GM19023 (cell line): ENCODE results near the gene OTUD5.
A peak's percentile ranks its signal among the peaks of the same experiment; 100 is the strongest.

Experiments
- ATAC-seq: cut with Tn5 transposase; IDR thresholded peaks from one replicate; pipeline ENCODE4 v1.9.1; 2021; ENCODE audit warnings: mild to moderate bottlenecking, moderate library complexity; ENCODE audit not compliant: unreplicated experiment

The OTUD5 gene

GRCh38 chrX:48911412-48912182, 45.8 kb downstream of the OTUD5 start, which contains the start of gene SLC35A2:
TSS of gene SLC35A2 (minus strand) at chrX:48911646. CDS start at chrX:48911636, 10 bp downstream.
- peak; percentile 65 for ATAC-seq

DNA sequence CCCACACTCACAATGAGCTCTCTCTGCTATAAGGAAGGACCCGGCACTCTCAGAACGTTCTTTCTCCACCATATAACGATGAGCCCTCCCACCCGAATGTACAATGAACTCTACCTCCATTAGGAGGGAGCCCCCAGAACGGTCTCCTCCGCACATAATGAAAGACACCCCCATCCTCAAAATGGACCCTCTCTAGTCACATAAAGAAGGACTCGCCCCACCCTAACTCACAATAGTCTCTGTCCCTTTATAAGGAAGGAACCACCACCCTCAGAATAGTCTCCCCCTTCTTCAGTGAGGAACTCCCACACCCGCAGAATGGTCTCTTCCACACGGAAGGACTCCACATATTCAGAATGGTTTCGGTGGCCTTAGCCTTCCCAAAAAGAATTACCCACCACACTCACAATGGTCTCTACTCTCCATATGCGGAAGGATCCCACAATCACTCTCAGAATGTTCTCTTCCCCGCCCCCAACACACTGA, 46.4 kb downstream of the OTUD5 start:
- ATAC-seq = peak; percentile 2

GRCh38 chrX:48909703-48910294, 47.6 kb downstream of the OTUD5 start:
- no peak for ATAC-seq

DNA sequence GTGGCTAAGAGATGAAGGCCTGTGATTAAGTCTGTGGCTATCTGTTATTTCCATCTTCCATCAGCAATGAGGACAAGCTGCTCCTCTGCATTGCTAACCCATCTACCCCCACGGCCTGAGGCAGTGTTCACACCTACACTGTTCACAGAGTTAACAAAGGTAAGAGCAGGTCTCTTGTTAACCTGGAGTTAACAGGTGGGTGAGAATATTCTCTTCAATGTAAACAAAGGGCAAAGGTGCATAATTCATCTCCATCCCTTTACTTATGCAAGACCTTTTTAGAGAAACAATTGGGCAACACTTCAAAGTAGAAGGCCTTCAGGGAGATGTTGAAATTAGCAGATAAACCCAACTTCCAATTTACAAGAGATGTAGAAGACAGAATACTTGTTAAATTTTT, 48.8 kb downstream of the OTUD5 start:
- ATAC-seq = no peak

DNA sequence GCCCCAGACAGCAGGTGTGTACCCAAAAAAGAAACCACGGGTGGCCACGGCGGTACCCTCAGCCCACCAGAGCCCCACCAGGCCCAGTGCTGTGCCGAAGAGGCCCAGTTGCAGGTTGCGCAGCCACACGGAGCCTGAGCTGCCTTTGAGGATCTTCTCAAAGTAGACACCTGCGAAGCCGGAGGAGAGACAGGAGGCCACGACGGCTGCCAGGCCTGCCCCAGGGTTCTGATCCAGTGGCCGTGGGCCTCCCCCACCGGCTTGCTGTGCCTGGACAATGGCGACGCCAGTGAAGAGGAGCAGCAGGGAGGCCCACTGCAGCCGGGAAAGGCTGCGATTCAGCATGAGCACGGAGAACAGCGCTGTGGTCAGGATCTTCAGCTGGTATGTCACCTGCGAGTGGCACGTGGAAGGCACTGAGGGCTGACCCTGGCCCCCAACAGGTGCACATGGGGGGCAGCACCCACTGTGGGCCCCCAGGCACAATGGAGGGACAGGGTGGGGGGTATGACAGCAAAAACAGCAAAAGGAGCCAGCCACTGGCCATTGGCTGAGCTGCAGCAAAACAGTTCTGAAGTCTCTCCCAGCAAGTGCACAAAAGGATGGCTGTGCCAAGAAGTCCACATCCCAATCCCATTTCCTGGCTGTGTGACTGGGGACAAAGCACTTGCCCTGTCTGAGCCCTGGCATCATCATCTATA, 52.2 kb downstream of the OTUD5 start:
- ATAC-seq = no peak

DNA sequence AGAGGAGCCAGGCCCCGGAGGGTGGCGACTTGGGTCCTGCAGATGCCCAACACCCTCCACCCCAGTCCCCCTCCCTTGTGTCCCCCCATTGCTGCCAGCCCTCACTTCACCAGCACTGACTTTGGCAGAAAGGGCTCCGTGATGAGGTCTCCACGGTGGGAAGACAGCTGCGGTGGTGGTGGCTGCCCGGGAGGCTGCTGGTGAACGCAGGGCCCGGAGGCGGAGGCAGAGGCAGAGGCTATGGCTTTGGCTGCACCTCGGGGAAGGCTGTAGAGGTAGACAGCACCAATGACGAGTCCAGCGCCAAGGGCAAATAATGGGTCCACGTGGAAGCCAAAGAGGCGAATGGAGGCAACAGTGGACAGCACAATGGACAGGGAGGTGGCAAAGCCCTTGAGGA, 52.8 kb downstream of the OTUD5 start:
- no peak for ATAC-seq

GRCh38 chrX:48904180-48904579, 53.2 kb downstream of the OTUD5 start:
- no peak for ATAC-seq

DNA sequence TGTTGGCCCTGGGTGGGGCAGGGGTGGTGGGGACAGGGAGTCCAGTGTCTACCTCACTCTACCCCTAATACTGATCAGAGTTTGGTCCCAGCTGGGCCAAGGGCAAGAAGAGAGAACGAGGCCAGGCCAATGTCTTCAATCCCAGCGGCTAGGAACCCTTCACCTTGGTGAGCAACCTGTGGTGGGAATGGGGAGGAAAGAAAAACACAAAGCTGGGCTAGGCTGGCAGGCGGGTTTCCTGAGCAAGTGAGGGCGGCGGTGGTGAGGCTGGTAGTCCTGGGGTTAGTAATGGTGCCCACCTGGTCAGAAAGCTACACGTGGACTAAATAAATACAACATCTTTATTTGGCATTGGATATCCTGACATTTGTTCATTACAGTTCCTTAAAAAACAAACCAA, 54.1 kb downstream of the OTUD5 start:
- no peak for ATAC-seq

GRCh38 chrX:48902776-48903175, 54.6 kb downstream of the OTUD5 start:
- no peak for ATAC-seq

- ATAC-seq = no peak
Measured at GRCh38 chrX:48902135-48902534, 55.3 kb downstream of the OTUD5 start.

- ATAC-seq = no peak
Measured at GRCh38 chrX:48901069-48901468, 56.3 kb downstream of the OTUD5 start.

DNA sequence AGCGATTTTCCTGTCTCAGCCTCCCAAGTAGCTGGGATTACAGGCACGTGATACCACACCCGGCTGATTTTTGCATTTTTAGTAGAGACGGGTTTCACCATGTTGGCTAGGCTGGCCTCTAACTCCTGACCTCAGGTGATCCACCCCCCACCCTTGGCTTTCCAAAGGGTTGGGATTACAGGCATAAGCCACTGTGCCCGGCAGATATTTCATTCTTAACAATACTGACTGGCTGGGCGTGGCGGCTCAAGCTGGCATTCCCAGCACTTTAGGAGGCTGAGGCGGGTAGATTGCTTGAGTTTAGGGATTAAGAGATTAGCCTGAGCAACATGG, 58.4 kb downstream of the OTUD5 start:
- ATAC-seq = no peak

- ATAC-seq = peak; percentile 87
Measured at GRCh38 chrX:48897625-48898306, 59.6 kb downstream of the OTUD5 start, which contains the start of the genes PQBP1 and TIMM17B. TSS of gene PQBP1 (plus strand) at chrX:48897930. CDS start at chrX:48898510, 580 bp downstream. TSS of gene TIMM17B (minus strand) at chrX:48897768. CDS start at chrX:48897749, 19 bp downstream.

- peak; percentile 11 for ATAC-seq
Measured at GRCh38 chrX:48897157-48897624, 60.2 kb downstream of the OTUD5 start.

DNA sequence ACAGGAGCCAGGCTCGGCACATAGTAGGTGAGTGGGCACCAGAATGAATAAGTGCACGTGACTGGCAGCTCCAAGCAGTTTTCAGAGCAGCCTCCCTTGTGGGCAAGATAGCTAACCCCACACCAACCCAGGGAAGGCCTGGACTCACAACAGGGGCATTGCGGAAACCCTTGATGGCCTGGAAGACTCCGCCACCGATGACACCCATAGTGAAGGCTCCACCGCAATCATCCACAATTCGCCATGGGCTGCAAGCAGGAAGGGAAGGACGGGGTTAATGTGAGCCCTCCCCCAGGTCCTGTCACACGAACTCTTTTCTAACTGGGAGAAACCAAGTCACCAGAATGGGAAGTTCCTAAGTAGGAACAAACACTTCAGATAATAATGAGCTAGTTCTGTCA, 60.8 kb downstream of the OTUD5 start:
- no peak for ATAC-seq

DNA sequence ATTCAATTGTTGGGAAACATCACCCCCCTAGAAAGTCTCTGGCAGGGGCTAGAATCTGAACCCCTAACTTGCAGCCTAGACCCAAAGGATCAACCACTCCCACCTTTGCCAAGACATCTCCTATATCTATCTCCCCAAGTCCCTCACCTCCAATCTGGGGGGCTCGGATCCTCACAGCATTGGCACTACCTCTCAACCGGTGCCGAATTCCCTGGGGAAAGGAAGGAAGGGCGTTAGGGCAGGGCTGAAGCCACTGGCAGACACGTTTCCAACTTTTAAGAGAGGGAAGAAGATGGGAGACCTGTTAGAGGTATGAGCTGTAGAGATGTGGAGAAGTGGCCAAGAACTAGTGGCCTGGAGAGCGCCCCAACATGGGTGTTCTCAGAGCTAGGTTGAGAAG, 62.5 kb downstream of the OTUD5 start:
- no peak for ATAC-seq

GRCh38 chrX:48893556-48894348, 63.7 kb downstream of the OTUD5 start:
- ATAC-seq = no peak

DNA sequence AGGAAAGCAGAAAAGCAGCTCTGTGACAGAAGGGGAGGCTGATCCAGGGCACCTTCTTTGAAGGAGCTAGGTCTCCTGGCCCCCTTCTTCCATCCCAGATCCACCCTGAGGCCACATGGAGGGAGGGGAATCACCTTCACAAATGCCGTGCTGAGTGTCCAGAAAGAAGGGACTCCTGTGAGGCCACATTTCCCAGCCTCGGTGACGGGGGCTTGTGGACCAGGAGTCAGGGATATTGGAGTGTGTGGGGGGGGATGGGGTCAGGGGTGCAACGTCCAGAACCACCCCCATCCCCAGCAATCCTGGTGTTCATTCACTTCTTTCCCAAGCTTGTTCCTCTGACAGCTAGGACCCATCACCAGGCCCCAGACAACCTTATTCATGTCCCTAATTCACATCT, 64.5 kb downstream of the OTUD5 start:
- no peak for ATAC-seq

GRCh38 chrX:48891402-48892288, 65.8 kb downstream of the OTUD5 start:
- ATAC-seq = peak; percentile 77
